Inflammatory macrophage treated with lipopolysaccharide for 1 hour (primary cell): ENCODE measurements around the gene CA9.

ENCODE experiments used
- DNase-seq, 2 donors: peaks; one replicate each; pipeline ENCODE4 v3.0.0-alpha.2; 2020 to 2022

CA9 gene

DNA sequence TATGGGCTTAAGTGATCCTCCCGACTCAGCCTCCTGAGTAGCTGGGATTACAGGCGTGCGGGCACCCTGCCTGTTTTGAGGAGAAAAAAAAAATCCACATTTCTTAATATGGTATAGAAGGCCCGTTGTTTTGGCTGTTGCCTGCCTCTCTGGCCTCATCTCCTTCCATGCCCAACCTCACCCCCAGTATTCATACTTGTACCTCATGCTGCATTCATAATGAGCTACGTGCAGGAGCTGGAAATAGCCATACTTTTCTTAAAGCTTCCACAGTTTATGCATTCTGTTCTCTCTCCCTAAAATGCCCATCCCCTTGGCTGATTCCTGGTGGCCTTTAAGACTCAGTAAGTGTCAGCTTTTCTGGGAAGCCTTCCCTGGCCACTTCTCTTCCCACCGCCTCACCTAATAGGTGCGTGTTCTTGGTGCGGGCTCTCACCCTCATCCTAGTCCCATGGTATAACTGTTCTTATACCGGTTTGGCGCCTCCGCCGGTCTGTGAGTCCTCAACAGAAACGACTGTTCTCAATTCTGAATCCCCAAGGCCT lies 18.1 kb downstream of the CA9 start:
- no peak for DNase-seq

DNA sequence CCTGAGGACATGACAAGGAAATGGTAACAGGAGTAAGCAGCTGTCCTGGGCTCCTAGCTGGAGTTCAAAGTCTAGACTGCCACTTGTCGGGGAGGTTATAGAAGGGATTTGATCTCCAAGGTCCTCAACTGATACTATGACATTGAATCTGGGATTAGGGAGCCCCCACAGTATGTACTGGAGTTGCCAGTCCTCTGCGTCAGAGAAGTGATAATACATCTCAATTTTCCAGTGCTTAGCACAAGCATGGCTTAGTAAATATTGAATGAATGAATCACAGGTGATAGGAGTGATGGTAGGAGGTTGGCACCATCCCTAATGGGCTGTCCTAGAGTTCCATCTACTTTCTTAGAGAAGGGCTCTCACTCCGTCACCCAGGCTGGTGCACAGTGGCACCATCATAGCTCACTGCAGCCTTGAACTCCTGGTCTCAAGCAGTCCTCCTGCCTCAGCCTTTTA lies 22.2 kb downstream of the CA9 start:
- no peak for DNase-seq

DNA sequence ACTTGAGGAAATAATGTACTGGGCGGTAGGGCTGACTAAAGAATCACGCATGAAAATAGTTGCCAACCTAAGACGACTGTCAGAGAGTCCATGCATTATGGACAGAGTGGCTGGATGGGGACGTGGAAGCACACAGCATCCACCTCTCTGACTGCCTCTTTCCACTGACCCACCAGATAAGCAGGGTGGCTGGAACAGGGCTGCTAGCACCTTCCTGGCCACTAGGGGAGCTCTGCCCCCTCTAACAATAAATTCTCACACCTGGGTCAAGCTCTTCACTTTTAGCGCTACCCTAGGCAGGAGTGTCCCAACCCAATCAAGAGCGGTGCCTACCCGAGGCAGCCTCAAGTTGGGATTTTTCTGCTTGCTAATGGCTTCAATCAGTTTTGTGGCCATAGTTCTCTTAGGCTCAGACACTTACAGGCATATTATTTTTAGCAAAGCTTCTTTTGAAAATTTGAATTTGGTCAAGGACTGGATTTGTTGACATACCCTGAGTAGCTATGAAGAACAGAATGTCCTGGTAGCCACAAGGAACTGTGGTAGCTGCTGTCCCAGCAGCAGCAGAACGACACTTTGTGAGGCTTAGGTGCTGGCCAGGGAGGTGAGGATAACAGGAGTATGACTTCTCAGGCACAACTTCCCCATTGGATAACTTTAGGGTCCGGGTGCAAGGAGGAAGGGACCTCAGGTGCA lies 22.9 kb downstream of the CA9 start:
- peak in 1 of 2 donors; percentile 38 for DNase-seq

GRCh38 chr9:35697486-35697885 lies 23.8 kb downstream of the CA9 start:
- DNase-seq, result no peak

- DNase-seq, result no peak
Measured at GRCh38 chr9:35698231-35698630, 24.5 kb downstream of the CA9 start.

- no peak for DNase-seq
Measured at GRCh38 chr9:35700031-35700430, 26.3 kb downstream of the CA9 start.

DNA sequence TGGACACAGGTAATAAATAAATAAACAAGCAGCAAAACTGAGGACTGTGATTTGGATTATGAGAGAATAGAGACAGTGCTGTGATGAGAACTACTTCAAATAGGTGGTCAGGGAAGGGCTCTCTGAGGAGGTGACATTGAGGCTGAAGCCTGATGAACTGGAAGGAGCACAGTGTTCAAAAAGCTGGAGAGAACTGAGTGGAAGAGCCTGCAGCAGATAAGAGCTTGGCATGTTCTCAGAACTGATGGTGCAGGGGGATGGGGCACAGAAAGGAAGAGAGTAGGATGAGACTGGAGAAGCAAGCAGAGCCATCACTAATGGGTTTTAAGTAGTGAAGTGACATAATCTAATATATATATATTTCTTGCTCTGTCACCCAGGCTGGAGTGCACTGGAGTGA lies 27.2 kb downstream of the CA9 start:
- no peak for DNase-seq

DNA sequence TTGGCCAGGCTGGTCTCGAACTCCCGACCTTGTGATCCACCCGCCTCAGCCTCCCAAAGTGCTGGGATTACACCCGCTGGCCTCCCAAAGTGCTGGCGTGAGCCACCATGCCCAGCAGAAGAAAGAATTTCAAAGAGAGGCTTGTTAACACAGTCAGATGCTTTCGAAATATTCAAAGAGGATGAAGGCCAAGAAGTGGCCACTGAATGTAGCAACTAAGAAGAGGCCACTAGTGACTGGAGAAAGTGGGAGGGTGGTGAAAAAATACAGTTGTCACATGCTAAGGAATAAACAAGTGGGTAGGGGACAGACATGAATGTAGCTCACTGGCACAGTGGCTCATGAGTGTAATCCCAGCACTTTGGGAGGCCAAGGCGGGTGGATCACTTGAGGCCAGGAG lies 29.0 kb downstream of the CA9 start:
- DNase-seq, result peak in 1 of 2 donors; percentile 34

GRCh38 chr9:35703906-35704672 lies 30.4 kb downstream of the CA9 start:
- DNase-seq, result no peak

GRCh38 chr9:35705372-35705771 lies 31.6 kb downstream of the CA9 start:
- DNase-seq, result no peak

DNA sequence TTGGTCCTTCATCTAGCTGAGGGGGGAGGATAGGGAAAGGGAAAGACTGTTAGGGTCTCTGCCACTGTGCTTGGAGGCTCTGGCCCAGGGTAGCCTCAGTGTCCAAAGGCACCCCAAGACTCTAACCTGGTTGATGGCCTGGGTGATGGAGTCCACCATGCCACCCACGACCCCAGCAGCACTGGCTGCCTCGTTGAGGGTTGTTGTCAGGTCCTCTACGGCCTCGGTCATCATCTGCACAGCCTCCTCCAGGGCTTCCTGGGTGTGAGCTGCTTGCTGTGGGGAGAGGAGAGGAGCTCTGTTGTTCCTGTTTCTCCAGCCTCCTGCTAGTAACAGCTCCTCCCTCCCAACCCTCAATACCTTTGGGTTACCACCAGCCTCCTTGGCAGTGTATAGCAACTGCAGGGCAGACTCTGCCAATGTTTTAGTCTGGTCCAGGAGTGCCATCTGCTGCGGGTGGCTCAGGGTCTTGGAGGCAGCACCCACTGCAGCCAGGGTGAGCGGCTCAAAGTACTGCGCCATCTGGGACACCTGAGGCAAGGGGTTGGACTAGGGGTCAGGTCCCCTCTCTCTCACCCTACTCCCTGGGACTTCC lies 32.2 kb downstream of the CA9 start:
- no peak for DNase-seq

DNA sequence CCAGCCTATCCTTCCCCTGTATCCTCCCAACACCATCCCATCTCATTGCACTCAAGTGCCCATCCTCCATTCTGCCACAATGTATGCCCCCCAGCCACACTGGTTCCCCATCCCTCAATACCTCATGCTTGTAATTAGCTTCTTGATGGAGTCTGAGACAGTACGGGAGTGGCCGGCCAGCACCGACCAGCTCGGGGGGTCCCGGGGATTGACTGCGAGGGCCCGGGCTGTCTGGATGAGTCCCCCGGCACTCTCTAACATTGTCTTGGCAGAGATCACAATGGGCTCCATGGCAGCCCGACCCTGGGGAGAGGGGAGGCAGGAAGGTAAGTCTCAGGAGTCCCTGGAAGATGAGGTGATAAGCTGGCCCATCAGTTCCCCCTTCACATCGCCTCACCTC lies 33.2 kb downstream of the CA9 start:
- no peak for DNase-seq

DNA sequence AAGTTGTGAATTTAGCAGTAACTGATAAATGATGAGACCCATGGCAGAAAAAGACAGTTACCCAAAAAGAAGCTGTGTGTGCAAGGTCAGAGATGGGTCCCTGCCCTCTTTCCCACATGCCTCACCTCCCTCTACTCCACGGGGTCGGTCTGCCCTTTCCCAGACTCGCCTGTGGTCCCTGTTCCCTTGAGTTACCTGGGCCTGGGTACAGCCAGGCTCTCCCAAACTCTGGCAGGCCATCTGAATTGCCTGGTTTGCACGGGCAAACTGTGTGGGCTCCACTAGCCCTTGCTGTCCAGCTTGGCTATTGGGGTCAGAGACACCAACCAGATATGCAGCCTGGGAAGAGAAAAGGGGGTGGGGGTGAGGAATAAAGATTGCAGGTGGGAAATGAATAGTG lies 34.4 kb downstream of the CA9 start:
- DNase-seq, result no peak

DNA sequence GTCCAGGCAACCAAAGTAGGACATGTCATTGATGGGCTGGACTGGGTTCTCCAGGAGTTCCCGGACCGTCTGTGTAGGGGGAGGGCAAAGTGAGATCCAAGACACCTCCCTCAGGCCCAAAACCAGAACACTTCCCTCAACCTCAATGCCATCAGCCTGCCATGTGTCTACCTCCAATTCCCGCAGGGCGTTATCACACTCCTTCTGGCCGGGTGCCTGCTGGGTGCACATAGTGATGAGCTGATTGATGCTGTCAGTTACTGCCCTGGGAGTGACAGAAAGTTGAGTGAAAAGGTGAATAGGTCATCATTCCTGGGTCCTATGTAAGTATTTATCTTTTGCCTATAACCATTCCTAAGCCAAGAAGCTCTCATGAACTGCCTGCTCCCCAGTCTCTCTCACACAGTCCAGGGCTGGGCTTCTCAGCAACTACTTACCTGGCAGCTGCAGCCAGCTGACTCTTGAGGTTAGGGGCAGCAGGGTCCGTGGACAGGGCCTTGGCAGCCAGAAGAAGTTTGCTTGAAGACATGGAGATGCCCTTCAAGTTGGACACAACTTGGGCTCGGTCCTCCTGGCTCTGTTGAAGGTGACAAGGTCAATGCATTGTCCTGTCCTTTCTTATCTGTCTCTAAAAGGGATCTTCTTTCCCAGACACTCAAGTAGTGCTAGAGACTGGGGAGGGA lies 37.2 kb downstream of the CA9 start:
- no peak for DNase-seq

GRCh38 chr9:35711501-35712428 lies 38.0 kb downstream of the CA9 start:
- DNase-seq, result no peak

- DNase-seq, result no peak
Measured at GRCh38 chr9:35712762-35713400, 39.2 kb downstream of the CA9 start.

- DNase-seq, result no peak
Measured at GRCh38 chr9:35713578-35713977, 39.9 kb downstream of the CA9 start.

- DNase-seq, result no peak
Measured at GRCh38 chr9:35714123-35714522, 40.4 kb downstream of the CA9 start.

GRCh38 chr9:35714579-35715252 lies 41.0 kb downstream of the CA9 start:
- DNase-seq, result no peak

DNA sequence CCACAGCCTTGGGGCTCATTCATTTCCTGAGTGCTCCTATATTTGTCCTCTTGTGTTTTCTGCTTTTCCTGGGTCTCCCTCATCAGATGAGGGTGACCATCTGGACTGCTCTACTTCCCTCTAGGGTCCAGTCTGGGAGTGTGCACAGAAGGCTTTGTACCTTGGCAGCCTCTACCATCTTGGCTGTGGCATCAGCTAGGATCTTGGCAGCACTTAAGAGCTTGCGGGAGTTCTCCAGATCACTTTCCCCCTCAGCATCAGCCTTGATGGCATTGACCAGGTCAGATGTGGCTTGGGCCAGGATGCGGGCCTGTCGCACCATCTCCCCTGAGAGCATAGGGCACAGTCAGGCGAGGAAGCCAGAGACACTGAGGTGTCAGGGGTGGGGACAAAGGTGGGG lies 42.5 kb downstream of the CA9 start:
- DNase-seq, result no peak
